Mesenchymal stem cell (in vitro differentiated cells and primary cell): ENCODE measurements around the gene CELF2.

ENCODE experiments used
- DNase-seq: peaks from one replicate; pipeline ENCODE4 v3.0.0-alpha.2; 2013
- H2AFZ ChIP-seq: one replicate; pipeline ENCODE4 v1.6.1; 2013; ENCODE audit warnings: low read depth, mild to moderate bottlenecking, control low read depth, inconsistent platforms, low read length, moderate library complexity
- H2AK5ac ChIP-seq: 2 replicates; pipeline ENCODE4 v1.6.1; 2013; ENCODE audit warnings: low read length, moderate library complexity, mild to moderate bottlenecking, inconsistent platforms; ENCODE audit not compliant: severe bottlenecking
- H2BK120ac ChIP-seq: one replicate; pipeline ENCODE4 v1.6.1; 2013; ENCODE audit warnings: low read depth, mild to moderate bottlenecking, inconsistent platforms, low read length, moderate library complexity
- H2BK12ac ChIP-seq, 2 experiments: one replicate each; pipeline ENCODE4 v1.6.1; 2013; ENCODE audit warnings: inconsistent platforms in 2 of 2, low read length in 2 of 2, mild to moderate bottlenecking in 2 of 2, moderate library complexity in 2 of 2, control low read depth in 1 of 2
- H2BK15ac ChIP-seq: one replicate; pipeline ENCODE4 v1.6.1; 2013; ENCODE audit warnings: mild to moderate bottlenecking, low read depth, inconsistent platforms; ENCODE audit not compliant: poor library complexity, severe bottlenecking
- H2BK5ac ChIP-seq: 2 replicates; pipeline ENCODE4 v1.6.1; 2013; ENCODE audit warnings: low read depth, mild to moderate bottlenecking, low read length, control low read depth, inconsistent platforms; ENCODE audit not compliant: poor library complexity, severe bottlenecking
- H3K14ac ChIP-seq, 2 experiments: one replicate each; pipeline ENCODE4 v1.6.1; 2013; ENCODE audit warnings: inconsistent platforms in 2 of 2, low read length in 2 of 2, control low read depth in 1 of 2, mild to moderate bottlenecking in 1 of 2, moderate library complexity in 1 of 2
- H3K18ac ChIP-seq, 2 experiments: one replicate each; pipeline ENCODE4 v1.6.1; 2013; ENCODE audit warnings: inconsistent platforms in 2 of 2, low read length in 2 of 2, control low read depth in 1 of 2, low read depth in 1 of 2, mild to moderate bottlenecking in 1 of 2
- H3K23ac ChIP-seq, 2 experiments: one replicate each; pipeline ENCODE4 v1.6.1; 2013; ENCODE audit warnings: inconsistent platforms in 2 of 2, low read length in 2 of 2, mild to moderate bottlenecking in 2 of 2, moderate library complexity in 2 of 2, control low read depth in 1 of 2
- H3K27ac ChIP-seq: 2 replicates; pipeline ENCODE4 v1.5.1; 2013; ENCODE audit warnings: mild to moderate bottlenecking, moderate library complexity, low read length, control low read depth, inconsistent platforms; ENCODE audit not compliant: poor library complexity, severe bottlenecking
- H3K27me3 ChIP-seq, 2 experiments: 2 replicates each; pipeline versions ENCODE4 v1.6.1 to v1.7.0; 2013; ENCODE audit warnings: low read length in 2 of 2, mild to moderate bottlenecking in 2 of 2, moderate library complexity in 2 of 2, control low read depth in 1 of 2, inconsistent platforms in 1 of 2; ENCODE audit not compliant: control insufficient read depth in 1 of 2, insufficient read depth in 1 of 2
- H3K36me3 ChIP-seq, 2 experiments: 2 replicates each; pipeline versions ENCODE4 v1.6.1 to v1.7.0; 2013; ENCODE audit warnings: low read length in 2 of 2, control low read depth in 1 of 2, inconsistent platforms in 1 of 2, low read depth in 1 of 2, mild to moderate bottlenecking in 1 of 2; ENCODE audit not compliant: insufficient read depth in 2 of 2, control insufficient read depth in 1 of 2
- H3K4ac ChIP-seq, 2 experiments: one replicate each; pipeline ENCODE4 v1.6.1; 2013; ENCODE audit warnings: inconsistent platforms in 2 of 2, low read length in 2 of 2, mild to moderate bottlenecking in 2 of 2, moderate library complexity in 2 of 2, control low read depth in 1 of 2, low read depth in 1 of 2
- H3K4me1 ChIP-seq: 2 replicates; pipeline ENCODE4 v1.6.1; 2013; ENCODE audit warnings: low read depth, low read length, control low read depth; ENCODE audit not compliant: control insufficient read depth, insufficient read depth
- H3K4me2 ChIP-seq: 2 replicates; pipeline ENCODE4 v1.6.1; 2013; ENCODE audit warnings: low read length, mild to moderate bottlenecking, inconsistent platforms; ENCODE audit not compliant: poor library complexity, severe bottlenecking
- H3K4me3 ChIP-seq, 2 experiments: 2 replicates each; pipeline versions ENCODE4 v1.5.1 to v1.7.0; 2013; ENCODE audit warnings: low read length in 2 of 2, mild to moderate bottlenecking in 2 of 2, control low read depth in 1 of 2, low read depth in 1 of 2; ENCODE audit not compliant: insufficient read depth in 1 of 2
- H3K79me1 ChIP-seq: replicated peaks from 2 replicates; pipeline ENCODE4 v1.6.1; 2013; ENCODE audit warnings: mild to moderate bottlenecking, control low read depth, low read length, inconsistent platforms; ENCODE audit not compliant: poor library complexity, severe bottlenecking
- H3K9ac ChIP-seq: 2 replicates; pipeline ENCODE4 v1.7.0; 2013; ENCODE audit warnings: mild to moderate bottlenecking, low read length, moderate library complexity
- H3K9me3 ChIP-seq: 2 replicates; pipeline ENCODE4 v1.7.0; 2013; ENCODE audit warnings: mild to moderate bottlenecking, low read length; ENCODE audit not compliant: control insufficient read depth
- H4K8ac ChIP-seq: one replicate; pipeline ENCODE4 v1.6.1; 2013; ENCODE audit warnings: inconsistent platforms, mild to moderate bottlenecking, low read length, moderate library complexity
- H4K91ac ChIP-seq: one replicate; pipeline ENCODE4 v1.6.1; 2013; ENCODE audit warnings: mild to moderate bottlenecking, low read length, inconsistent platforms
- WGBS: methylation state at CpG from one replicate; pipeline ENCODE4 v1.1.7; 2013; ENCODE audit warnings: mixed read lengths; 5-methylcytosine and 5-hydroxymethylcytosine counted together

CELF2 gene

GRCh38 chr10:11050301-11051287, 32.9 kb downstream of the CELF2 start:
- peaks cover 26% of the 10 kb centered on the region for H3K79me1 ChIP-seq
- H3K9ac ChIP-seq = no peak overlapping the region

GRCh38 chr10:11057018-11057417, 39.3 kb downstream of the CELF2 start:
- Histone ChIP-seq H3K18ac (no peak overlapping the region), H2BK5ac (no peak overlapping the region), H3K4me1 (peaks cover 8% of the 10 kb centered on the region), H3K27me3 (no peaks in the 10 kb centered on the region), H3K4me3 (no peak overlapping the region), H4K8ac (no peak overlapping the region), H3K27ac (no peak overlapping the region), H4K91ac (no peak overlapping the region), H3K4me2 (no peak overlapping the region), H3K14ac (no peak overlapping the region), H3K36me3 (no peaks in the 10 kb centered on the region), H2AK5ac (no peak overlapping the region), H3K9ac (no peak overlapping the region), H3K9me3 (peaks cover under 1% of the 10 kb centered on the region), H2BK15ac (no peak overlapping the region), H3K4ac (no peak overlapping the region), H2AFZ (no peak overlapping the region), H2BK12ac (no peak overlapping the region), H3K79me1 (peaks cover 22% of the 10 kb centered on the region), H3K23ac (no peak overlapping the region), H2BK120ac (no peak overlapping the region)
- no peak for DNase-seq
- WGBS = 86% methylated on average over 5 of the region's 6 CpGs

More at GRCh38 chr10:11050301-11051287, 32.9 kb downstream of the CELF2 start:
- peak overlapping the region; percentile 26 for H2BK15ac ChIP-seq
- H3K27ac ChIP-seq = no peak overlapping the region
- no peak overlapping the region for H4K8ac ChIP-seq
- no peak overlapping the region for H3K18ac ChIP-seq
- no peak overlapping the region for H3K4me2 ChIP-seq
- peaks cover 11% of the 10 kb centered on the region for H3K4me1 ChIP-seq
- H3K4ac ChIP-seq = no peak overlapping the region
- peak overlapping the region in 1 of 2 experiments; percentile 53 for H3K23ac ChIP-seq
- H3K36me3 ChIP-seq = peaks cover 0 to 3% of the 10 kb centered on the region in 2 experiments
- no peaks in the 10 kb centered on the region for H3K9me3 ChIP-seq
- no peaks in the 10 kb centered on the region for H3K27me3 ChIP-seq
- WGBS = 88% methylated on average over 10 of the region's 10 CpGs
- no peak overlapping the region for H2AFZ ChIP-seq
- H2BK120ac ChIP-seq = no peak overlapping the region
- no peak overlapping the region for H4K91ac ChIP-seq
- H2AK5ac ChIP-seq = no peak overlapping the region
- DNase-seq = no peak
- H3K14ac ChIP-seq = no peak overlapping the region
- no peak overlapping the region for H2BK12ac ChIP-seq
- H2BK5ac ChIP-seq = no peak overlapping the region
- H3K4me3 ChIP-seq = no peak overlapping the region

GRCh38 chr10:11057448-11057847, 39.8 kb downstream of the CELF2 start:
- Histone ChIP-seq H3K4me2 (no peak overlapping the region), H3K27ac (no peak overlapping the region), H3K18ac (no peak overlapping the region), H3K14ac (no peak overlapping the region), H2BK12ac (no peak overlapping the region), H3K79me1 (peaks cover 22% of the 10 kb centered on the region), H3K23ac (no peak overlapping the region), H4K8ac (no peak overlapping the region), H3K27me3 (no peaks in the 10 kb centered on the region), H2BK15ac (no peak overlapping the region), H3K9ac (no peak overlapping the region), H2BK120ac (no peak overlapping the region), H2AFZ (no peak overlapping the region), H3K9me3 (peaks cover 4% of the 10 kb centered on the region), H4K91ac (no peak overlapping the region), H3K4me1 (peaks cover 8% of the 10 kb centered on the region), H3K4me3 (no peak overlapping the region), H3K4ac (no peak overlapping the region), H3K36me3 (no peaks in the 10 kb centered on the region), H2AK5ac (no peak overlapping the region), H2BK5ac (no peak overlapping the region)
- no peak for DNase-seq
- WGBS = 85% methylated on average over 5 of the region's 6 CpGs

GRCh38 chr10:11057994-11058393, 40.3 kb downstream of the CELF2 start:
- no peak overlapping the region for H2BK12ac ChIP-seq
- peaks cover 8% of the 10 kb centered on the region for H3K4me1 ChIP-seq
- no peak overlapping the region for H3K4ac ChIP-seq
- no peak overlapping the region for H3K9ac ChIP-seq
- no peak overlapping the region for H2AFZ ChIP-seq
- no peak overlapping the region for H2BK15ac ChIP-seq
- H3K23ac ChIP-seq = no peak overlapping the region
- no peak overlapping the region for H4K8ac ChIP-seq
- no peak overlapping the region for H2AK5ac ChIP-seq
- no peak overlapping the region for H2BK120ac ChIP-seq
- no peak overlapping the region for H2BK5ac ChIP-seq
- no peak overlapping the region for H3K4me2 ChIP-seq
- no peak overlapping the region for H3K27ac ChIP-seq
- H3K4me3 ChIP-seq = no peak overlapping the region
- DNase-seq = no peak
- WGBS = 86% methylated on average over 4 of the region's 4 CpGs
- H3K36me3 ChIP-seq = no peaks in the 10 kb centered on the region
- H3K27me3 ChIP-seq = no peaks in the 10 kb centered on the region
- no peak overlapping the region for H3K18ac ChIP-seq
- no peak overlapping the region for H4K91ac ChIP-seq
- no peak overlapping the region for H3K14ac ChIP-seq
- peaks cover 4% of the 10 kb centered on the region for H3K9me3 ChIP-seq
- peaks cover 24% of the 10 kb centered on the region for H3K79me1 ChIP-seq
